Measurements from ENCODE around the gene SNRNP48. TPM values are rescaled to one million over a fixed set of nuclear protein-coding genes. Genes with fewer than 3 reads are reported as not detected.
A peak's percentile ranks its signal among the peaks of the same experiment; 100 is the strongest.

The SNRNP48 gene
- total and polyA plus RNA-seq, 2 of the 8 experiments (the other 6 are each of a cell fraction or from before 2014, with no cell fraction given), result 7.7 to 21.0 TPM

DNA sequence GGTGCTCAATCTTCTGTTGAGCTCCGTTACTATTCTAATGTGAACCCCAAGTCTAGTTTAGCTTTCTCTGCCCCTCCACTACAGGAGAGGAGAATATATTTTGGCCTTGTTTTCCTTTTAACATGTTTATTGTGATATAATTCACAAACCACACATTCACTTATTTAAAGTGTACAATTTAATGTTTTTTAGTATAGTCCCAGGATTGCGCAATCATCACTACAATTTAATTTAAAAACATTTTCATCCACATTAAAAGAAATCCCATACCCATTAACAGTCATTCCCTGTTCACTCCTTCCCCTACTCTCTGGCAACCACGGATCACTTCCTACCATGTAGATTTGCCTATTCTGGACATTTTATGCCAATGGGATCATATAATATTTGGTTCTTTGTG lies 71.4 kb downstream of the SNRNP48 start:
- Histone ChIP-seq H4K8ac (ENCODE audit: extremely low read depth, insufficient read depth, low read length) (no peak overlapping the region), H3K4me1 (replicated peaks in 1 of 4; ENCODE audit: control insufficient read depth in 3 of 4, insufficient read depth in 4 of 4, low read length in 3 of 4) (no peaks in the 10 kb centered on the region), H3K18ac (ENCODE audit: extremely low read depth, low read length) (no peak overlapping the region), H2BK15ac (ENCODE audit: low read length) (no peak overlapping the region), H2AK5ac (ENCODE audit: low read depth, low read length) (no peak overlapping the region), H2BK5ac (ENCODE audit: low read depth, low read length) (no peak overlapping the region), H3K27me3 (replicated peaks in 1 of 4; ENCODE audit: control insufficient read depth in 3 of 4, extremely low read depth in 1 of 4, insufficient read depth in 3 of 4, low read length in 3 of 4) (no peaks in the 10 kb centered on the region), H3K79me1 (ENCODE audit: low read depth, low read length) (no peaks in the 10 kb centered on the region), H3K9me3 (ENCODE audit: insufficient read depth in 2 of 2, low read depth in 1 of 2, low read length in 1 of 2) (no peaks in the 10 kb centered on the region), H2AFZ (ENCODE audit: low read length) (no peak overlapping the region), H3K79me2 (ENCODE audit: control insufficient read depth in 1 of 2, insufficient read depth in 2 of 2, low read length in 2 of 2) (no peaks in the 10 kb centered on the region), H2BK20ac (ENCODE audit: low read length) (no peak overlapping the region), H2BK12ac (ENCODE audit: low read depth, low read length) (no peak overlapping the region), H3K14ac (ENCODE audit: insufficient read length) (no peak overlapping the region), H3K27ac (ENCODE audit: low read depth, low read length) (no peak overlapping the region), H3K23me2 (ENCODE audit: low read depth, low read length) (no peaks in the 10 kb centered on the region), H3K4me3 (ENCODE audit: extremely low read depth in 1 of 4, insufficient read depth in 2 of 4, low read depth in 3 of 4, low read length in 4 of 4) (no peak overlapping the region), H4K5ac (ENCODE audit: insufficient read length, low read depth, low read length) (no peak overlapping the region), H3K9ac (replicated peaks in 1 of 4; ENCODE audit: extremely low read depth in 1 of 4, low read depth in 3 of 4, low read length in 3 of 4) (no peak overlapping the region), H4K91ac (replicated peaks; ENCODE audit: insufficient read length, low read length) (no peak overlapping the region), H4K20me1 (replicated peaks in 1 of 2; ENCODE audit: control insufficient read depth in 1 of 2, insufficient read depth in 2 of 2, low read length in 2 of 2) (no peaks in the 10 kb centered on the region), H3K4me2 (ENCODE audit: insufficient read depth in 1 of 2, low read depth in 2 of 2, low read length in 2 of 2) (no peak overlapping the region), H3K4ac (replicated peaks; ENCODE audit: insufficient read length, low read depth, low read length) (no peak overlapping the region), H2BK120ac (replicated peaks; ENCODE audit: low read depth, low read length) (no peak overlapping the region), H3K36me3 (ENCODE audit: control insufficient read depth in 2 of 4, insufficient read depth in 4 of 4, low read length in 3 of 4) (no peaks in the 10 kb centered on the region), H3K23ac (ENCODE audit: insufficient read length) (no peak overlapping the region), H3K56ac (replicated peaks; ENCODE audit: insufficient read length, low read depth, low read length) (no peak overlapping the region)
- 92% methylated on average over 3 of the region's 3 CpGs; no CpG with 5 or more reads in 1 of the 2 experiments for WGBS, 2 experiments (ENCODE audit: extremely low coverage in 1 of 2, insufficient coverage in 1 of 2, insufficient read length in 1 of 2, insufficient replicate concordance in 2 of 2, low coverage in 1 of 2, low lambda C conversion rate in 2 of 2, missing lambda C conversion rate in 1 of 2)
- TF ChIP-seq JUND (IDR thresholded peaks at IDR 0.05; ENCODE audit: low read length), result no peak
- peak; percentile 99 for TF ChIP-seq CEBPB (IDR thresholded peaks at IDR 0.05; ENCODE audit: low read depth, low read length)
- TF ChIP-seq, protein P1, sequence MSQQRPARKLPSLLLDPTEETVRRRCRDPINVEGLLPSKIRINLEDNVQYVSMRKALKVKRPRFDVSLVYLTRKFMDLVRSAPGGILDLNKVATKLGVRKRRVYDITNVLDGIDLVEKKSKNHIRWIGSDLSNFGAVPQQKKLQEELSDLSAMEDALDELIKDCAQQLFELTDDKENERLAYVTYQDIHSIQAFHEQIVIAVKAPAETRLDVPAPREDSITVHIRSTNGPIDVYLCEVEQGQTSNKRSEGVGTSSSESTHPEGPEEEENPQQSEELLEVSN (IDR thresholded peaks at IDR 0.05), result no peak
- no peak for TF ChIP-seq CBX8 (IDR thresholded peaks at IDR 0.05; ENCODE audit: borderline replicate concordance, low read depth, low read length)
- ChIA-PET POLR2A (ENCODE audit: partially characterized antibody) (no interaction called here), CTCF (ENCODE audit: partially characterized antibody) (interaction anchor here (1.1 to 1.6 kb wide), 2 partner anchors 11 to 12 kb away, joined by 3 to 4 read pairs; no protein-coding TSS in a partner anchor)
- DNase-seq (ENCODE audit: low read depth in 1 of 2, low spot score in 2 of 2) (no peak), FAIRE-seq (no peak)

All from H1 (cell line).